Parathyroid adenoma (tissue), 2 donors: ENCODE measurements around the gene HOXB3.

ENCODE experiments used
- H2AFZ ChIP-seq: fragments of 300-600 bp; sonication (generic); one replicate; pipeline ENCODE4 v1.7.0; 2017; ENCODE audit warnings: antibody characterized with exemption, mild to moderate bottlenecking
- H3K27ac ChIP-seq: fragments of 300-600 bp; sonication (generic); one replicate; pipeline ENCODE4 v1.7.0; 2017
- H3K27me3 ChIP-seq: fragments of 300-600 bp; sonication (generic); one replicate; pipeline ENCODE4 v1.7.0; 2017; ENCODE audit warnings: low read length; ENCODE audit not compliant: control insufficient read depth, insufficient read depth
- H3K36me3 ChIP-seq: fragments of 300-600 bp; sonication (generic); one replicate; pipeline ENCODE4 v1.7.0; 2017; ENCODE audit warnings: low read length; ENCODE audit not compliant: control insufficient read depth, insufficient read depth
- H3K4me1 ChIP-seq: fragments of 300-600 bp; sonication (generic); one replicate; pipeline ENCODE4 v1.7.0; 2017; ENCODE audit warnings: control low read depth
- H3K4me2 ChIP-seq: fragments of 300-600 bp; sonication (generic); one replicate; pipeline ENCODE4 v1.7.0; 2017; ENCODE audit warnings: low read length
- H3K4me3 ChIP-seq: fragments of 300-600 bp; sonication (generic); one replicate; pipeline ENCODE4 v1.7.0; 2017; ENCODE audit warnings: low read depth, low read length
- H3K79me2 ChIP-seq: fragments of 300-600 bp; sonication (generic); one replicate; pipeline ENCODE4 v1.7.0; 2017; ENCODE audit warnings: control low read depth
- H3K9ac ChIP-seq: fragments of 300-600 bp; sonication (generic); one replicate; pipeline ENCODE4 v1.7.0; 2017; ENCODE audit warnings: mild to moderate bottlenecking
- H3K9me3 ChIP-seq: fragments of 300-600 bp; sonication (generic); one replicate; pipeline ENCODE4 v1.7.0; 2017; ENCODE audit warnings: low read length; ENCODE audit not compliant: control insufficient read depth
- CTCF ChIP-seq: fragments of 300-600 bp; sonication (generic); IDR thresholded peaks from one replicate; pipeline ENCODE4 v1.7.0; 2017; ENCODE audit warnings: antibody characterized with exemption, mild to moderate bottlenecking
- donor health status: primary hyperparathyroidism.

Gene HOXB3

DNA sequence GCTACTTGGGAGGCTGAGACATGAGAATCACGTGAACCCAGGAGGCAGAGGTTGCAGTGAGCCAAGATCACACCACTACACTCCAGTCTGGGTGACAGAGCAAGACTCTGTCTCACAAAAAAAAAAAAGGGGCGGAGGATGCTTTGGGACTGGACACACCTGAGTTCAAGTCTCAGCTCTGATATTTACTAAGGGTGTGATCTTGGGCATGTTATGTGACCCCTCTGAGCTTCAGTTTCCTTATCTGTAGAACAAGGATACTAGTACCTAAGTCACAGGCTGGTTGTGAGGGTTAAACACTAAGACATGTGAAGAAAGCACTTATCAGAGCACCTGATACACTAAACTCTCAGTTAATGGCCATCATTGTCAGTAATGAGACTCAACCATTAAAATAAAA is 85.1 kb downstream of the HOXB3 start:
- H3K9me3 ChIP-seq: no peaks in the 10 kb centered on the region
- H3K36me3 ChIP-seq: no peaks in the 10 kb centered on the region
- no peaks in the 10 kb centered on the region for H3K4me1 ChIP-seq
- H3K9ac ChIP-seq: no peak overlapping the region
- H3K27me3 ChIP-seq: no peaks in the 10 kb centered on the region
- no peak overlapping the region for H2AFZ ChIP-seq
- no peak overlapping the region for H3K27ac ChIP-seq
- H3K79me2 ChIP-seq: no peaks in the 10 kb centered on the region
- no peak for TF ChIP-seq CTCF
- H3K4me3 ChIP-seq: no peak overlapping the region
- no peak overlapping the region for H3K4me2 ChIP-seq

- Histone ChIP-seq H3K9ac (no peak overlapping the region), H3K9me3 (no peaks in the 10 kb centered on the region), H3K4me2 (no peak overlapping the region), H3K27ac (no peak overlapping the region), H3K36me3 (no peaks in the 10 kb centered on the region), H3K4me1 (no peaks in the 10 kb centered on the region), H3K79me2 (no peaks in the 10 kb centered on the region), H2AFZ (no peak overlapping the region), H3K27me3 (no peaks in the 10 kb centered on the region), H3K4me3 (no peak overlapping the region)
- no peak for TF ChIP-seq CTCF
Measured at GRCh38 chr17:48503747-48504146, 86.3 kb downstream of the HOXB3 start.

DNA sequence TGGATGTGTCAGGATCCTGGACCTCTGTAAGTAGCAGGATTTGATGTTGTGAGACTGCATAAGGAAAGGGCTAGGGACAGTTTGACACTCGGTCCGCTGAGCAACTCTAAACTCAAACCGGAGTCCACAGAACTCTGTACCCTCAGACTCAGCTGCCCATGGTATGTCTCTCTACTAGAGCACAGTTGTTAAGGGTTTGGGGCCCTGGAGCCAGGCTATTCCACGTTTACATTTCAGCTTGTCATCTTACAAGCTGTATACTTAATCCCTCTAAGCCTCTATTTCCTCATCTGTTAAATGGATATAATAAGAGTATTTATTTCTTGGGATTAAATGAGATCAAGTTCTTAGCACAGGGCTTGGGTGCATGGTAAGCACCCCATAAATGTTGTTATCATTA is 87.1 kb downstream of the HOXB3 start:
- no peaks in the 10 kb centered on the region for H3K36me3 ChIP-seq
- H3K27me3 ChIP-seq: no peaks in the 10 kb centered on the region
- no peak overlapping the region for H3K4me2 ChIP-seq
- H3K9ac ChIP-seq: no peak overlapping the region
- no peak overlapping the region for H2AFZ ChIP-seq
- no peaks in the 10 kb centered on the region for H3K79me2 ChIP-seq
- H3K4me3 ChIP-seq: no peak overlapping the region
- no peaks in the 10 kb centered on the region for H3K9me3 ChIP-seq
- H3K27ac ChIP-seq: no peak overlapping the region
- H3K4me1 ChIP-seq: no peaks in the 10 kb centered on the region
- no peak for TF ChIP-seq CTCF

- Histone ChIP-seq H2AFZ (no peak overlapping the region), H3K9ac (no peak overlapping the region), H3K27ac (no peak overlapping the region), H3K4me3 (no peak overlapping the region), H3K27me3 (no peaks in the 10 kb centered on the region), H3K9me3 (no peaks in the 10 kb centered on the region), H3K79me2 (no peaks in the 10 kb centered on the region), H3K4me2 (no peak overlapping the region), H3K4me1 (no peaks in the 10 kb centered on the region), H3K36me3 (no peaks in the 10 kb centered on the region)
- TF ChIP-seq CTCF: no peak
Measured at GRCh38 chr17:48502312-48502711, 87.7 kb downstream of the HOXB3 start.

DNA sequence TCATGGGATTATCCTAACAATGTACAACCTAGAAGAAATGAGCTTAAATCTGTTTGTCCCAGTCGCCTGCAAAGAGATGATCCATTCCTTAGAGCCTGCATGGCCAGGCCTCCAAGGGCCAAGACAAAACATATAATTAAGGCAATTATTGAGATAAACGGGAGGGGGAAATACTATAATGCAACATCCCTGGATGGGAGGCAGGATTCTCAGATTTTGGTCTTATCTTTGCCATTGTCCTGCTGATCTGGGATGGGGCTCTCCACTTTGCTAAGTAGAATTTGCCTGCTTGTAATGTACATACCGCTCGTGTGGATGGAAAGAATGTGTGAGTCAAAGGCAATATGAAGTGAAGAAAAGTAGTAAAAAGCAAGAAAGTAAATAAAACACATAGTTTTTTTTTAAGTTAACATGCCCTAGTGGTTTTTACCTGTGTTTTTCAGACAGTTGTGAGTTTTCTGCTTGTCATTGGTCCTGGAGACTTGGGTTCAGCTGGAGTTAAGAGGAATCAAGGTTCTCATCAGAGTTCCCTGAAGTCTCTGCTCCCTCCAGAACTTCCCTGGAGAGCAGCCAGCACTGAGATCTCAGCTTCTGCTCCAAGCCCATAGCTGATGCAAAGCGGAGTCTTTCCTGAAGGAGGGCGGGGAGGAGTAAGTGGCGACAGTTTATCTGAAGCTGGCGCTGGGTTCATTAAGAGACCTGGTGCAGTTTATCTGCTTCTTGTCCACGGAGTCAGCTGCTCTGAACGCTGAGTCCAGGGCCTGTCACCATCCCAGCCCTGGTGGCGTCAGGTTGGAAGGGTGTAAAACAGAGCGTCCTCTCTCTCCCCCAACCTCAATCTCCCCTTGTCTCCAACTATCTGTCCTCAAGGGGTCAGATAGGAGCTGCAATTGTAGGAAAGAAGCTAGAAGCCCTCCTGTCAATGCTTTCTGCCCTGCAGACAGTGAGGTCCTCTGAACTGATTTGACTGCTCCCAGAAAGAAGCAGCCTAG is 89.3 kb downstream of the HOXB3 start:
- Histone ChIP-seq H3K4me2 (peak overlapping the region; percentile 16), H3K9me3 (no peaks in the 10 kb centered on the region), H3K36me3 (no peaks in the 10 kb centered on the region), H3K27me3 (no peaks in the 10 kb centered on the region), H3K4me1 (no peaks in the 10 kb centered on the region), H3K79me2 (no peaks in the 10 kb centered on the region), H3K27ac (no peak overlapping the region), H3K4me3 (no peak overlapping the region), H3K9ac (no peak overlapping the region), H2AFZ (no peak overlapping the region)
- TF ChIP-seq CTCF: no peak
